ENCODE data around the gene DOCK7. TPM values are rescaled to one million over a fixed set of nuclear protein-coding genes. Genes with fewer than 3 reads are reported as not detected.

DOCK7 gene
- total and polyA plus RNA-seq, 4 donors: 5.6 to 35.1 (median 21.7) TPM

DNA sequence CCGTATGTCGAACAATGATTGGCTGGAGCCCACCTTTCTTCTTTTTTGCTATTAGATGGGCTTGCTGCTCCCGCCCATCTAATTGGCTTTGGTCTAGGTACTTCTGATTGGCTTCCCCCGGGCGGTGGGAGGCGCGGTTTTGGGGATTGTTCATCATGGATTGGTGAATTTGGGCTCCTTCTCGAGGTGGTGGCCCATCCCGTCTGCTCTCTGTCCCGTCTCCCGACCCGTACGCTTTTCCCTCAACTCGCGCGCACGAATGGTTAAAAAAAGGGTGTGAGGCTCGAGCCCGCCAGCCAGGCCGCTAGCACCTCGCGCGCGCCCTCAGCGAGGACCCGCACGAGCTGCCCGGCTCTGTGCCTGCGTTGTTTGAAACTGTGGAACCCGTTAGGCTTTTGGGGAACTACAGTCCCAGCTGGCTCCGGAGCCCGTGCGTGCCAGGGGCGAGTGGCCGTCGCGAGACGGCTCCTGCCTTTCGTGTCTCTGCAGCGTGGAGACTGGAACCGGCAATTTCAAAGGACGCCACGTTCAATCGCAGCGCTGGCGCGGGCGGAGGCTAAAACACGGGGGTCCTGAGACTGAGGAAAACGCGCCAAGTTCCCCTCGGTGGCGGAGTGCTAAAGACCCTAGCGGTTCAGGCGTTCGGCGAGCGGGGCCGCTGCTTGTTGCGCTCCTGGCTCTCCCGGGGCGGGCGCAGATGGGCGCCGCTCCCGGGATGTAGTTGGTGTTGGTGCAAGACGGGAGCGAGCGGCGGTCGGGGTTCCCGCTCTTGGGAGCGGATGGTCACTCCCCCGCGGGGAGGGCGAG, 251.5 kb downstream of the DOCK7 start, which contains the start of gene USP1:
USP1 (plus strand) TSS at position 584 of the 807 bp plus-strand sequence. CDS start 2,819 bp downstream, outside the sequence.
- H3K27me3 ChIP-seq (ENCODE audit: control insufficient read depth in 4 of 4, insufficient read depth in 4 of 4, low read length in 3 of 4): no peaks in the 10 kb centered on the region
- peak within 1 kb of the TSS; percentile 94 to 100 (median 97) for H3K4me3 ChIP-seq (ENCODE audit: low read depth in 1 of 3, low read length in 3 of 3)
- DNase-seq (ENCODE audit: low spot score): peak; percentile 92
- under 1% methylated on average over 76 of the region's 76 CpGs for WGBS
- peak within 1 kb of the TSS; percentile 91 to 96 for H3K9ac ChIP-seq (ENCODE audit: low read depth in 1 of 2, low read length in 2 of 2)
- no peaks in the 10 kb centered on the region for H3K9me3 ChIP-seq (ENCODE audit: control insufficient read depth in 4 of 4, low read length in 3 of 4)
- peak within 1 kb of the TSS; percentile 91 to 96 for H3K27ac ChIP-seq (ENCODE audit: low read depth in 1 of 2, low read length in 2 of 2)
- TF ChIP-seq TAF1 (conservative IDR thresholded peaks at IDR 0.05) (no peak), HNF4G (IDR thresholded peaks at IDR 0.05) (no peak), GABPA (IDR thresholded peaks at IDR 0.05 in 1 of 2, conservative IDR thresholded peaks at IDR 0.05 in 1 of 2) (peak in 1 of 2 donors; percentile 25), HNF4A (conservative IDR thresholded peaks at IDR 0.05) (peak in 1 of 2 donors; percentile 21), FOXA1 (IDR thresholded peaks at IDR 0.05) (no peak), RXRA (IDR thresholded peaks at IDR 0.05) (peak in 1 of 2 donors; percentile 42), FOXA2 (IDR thresholded peaks at IDR 0.05) (no peak), RAD21 (IDR thresholded peaks at IDR 0.05) (no peak), SP1 (IDR thresholded peaks at IDR 0.05) (peak; percentile 99), EGR1 (IDR thresholded peaks at IDR 0.05; ENCODE audit: low read depth in 2 of 2) (peak in 1 of 2 donors; percentile 41), JUND (IDR thresholded peaks at IDR 0.05) (no peak), NR2F2 (IDR thresholded peaks at IDR 0.05) (no peak), YY1 (IDR thresholded peaks at IDR 0.05) (no peak)
- TF ChIP-seq, protein P1, sequence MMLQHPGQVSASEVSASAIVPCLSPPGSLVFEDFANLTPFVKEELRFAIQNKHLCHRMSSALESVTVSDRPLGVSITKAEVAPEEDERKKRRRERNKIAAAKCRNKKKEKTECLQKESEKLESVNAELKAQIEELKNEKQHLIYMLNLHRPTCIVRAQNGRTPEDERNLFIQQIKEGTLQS (IDR thresholded peaks at IDR 0.05): no peak
- TF ChIP-seq, protein P2, sequence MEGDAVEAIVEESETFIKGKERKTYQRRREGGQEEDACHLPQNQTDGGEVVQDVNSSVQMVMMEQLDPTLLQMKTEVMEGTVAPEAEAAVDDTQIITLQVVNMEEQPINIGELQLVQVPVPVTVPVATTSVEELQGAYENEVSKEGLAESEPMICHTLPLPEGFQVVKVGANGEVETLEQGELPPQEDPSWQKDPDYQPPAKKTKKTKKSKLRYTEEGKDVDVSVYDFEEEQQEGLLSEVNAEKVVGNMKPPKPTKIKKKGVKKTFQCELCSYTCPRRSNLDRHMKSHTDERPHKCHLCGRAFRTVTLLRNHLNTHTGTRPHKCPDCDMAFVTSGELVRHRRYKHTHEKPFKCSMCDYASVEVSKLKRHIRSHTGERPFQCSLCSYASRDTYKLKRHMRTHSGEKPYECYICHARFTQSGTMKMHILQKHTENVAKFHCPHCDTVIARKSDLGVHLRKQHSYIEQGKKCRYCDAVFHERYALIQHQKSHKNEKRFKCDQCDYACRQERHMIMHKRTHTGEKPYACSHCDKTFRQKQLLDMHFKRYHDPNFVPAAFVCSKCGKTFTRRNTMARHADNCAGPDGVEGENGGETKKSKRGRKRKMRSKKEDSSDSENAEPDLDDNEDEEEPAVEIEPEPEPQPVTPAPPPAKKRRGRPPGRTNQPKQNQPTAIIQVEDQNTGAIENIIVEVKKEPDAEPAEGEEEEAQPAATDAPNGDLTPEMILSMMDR (IDR thresholded peaks at IDR 0.05; ENCODE audit: low read depth, low read length, missing input control): no peak
- TF ChIP-seq, protein P3, sequence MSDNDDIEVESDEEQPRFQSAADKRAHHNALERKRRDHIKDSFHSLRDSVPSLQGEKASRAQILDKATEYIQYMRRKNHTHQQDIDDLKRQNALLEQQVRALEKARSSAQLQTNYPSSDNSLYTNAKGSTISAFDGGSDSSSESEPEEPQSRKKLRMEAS (IDR thresholded peaks at IDR 0.05): peak; percentile 89
- TF ChIP-seq, protein P4, sequence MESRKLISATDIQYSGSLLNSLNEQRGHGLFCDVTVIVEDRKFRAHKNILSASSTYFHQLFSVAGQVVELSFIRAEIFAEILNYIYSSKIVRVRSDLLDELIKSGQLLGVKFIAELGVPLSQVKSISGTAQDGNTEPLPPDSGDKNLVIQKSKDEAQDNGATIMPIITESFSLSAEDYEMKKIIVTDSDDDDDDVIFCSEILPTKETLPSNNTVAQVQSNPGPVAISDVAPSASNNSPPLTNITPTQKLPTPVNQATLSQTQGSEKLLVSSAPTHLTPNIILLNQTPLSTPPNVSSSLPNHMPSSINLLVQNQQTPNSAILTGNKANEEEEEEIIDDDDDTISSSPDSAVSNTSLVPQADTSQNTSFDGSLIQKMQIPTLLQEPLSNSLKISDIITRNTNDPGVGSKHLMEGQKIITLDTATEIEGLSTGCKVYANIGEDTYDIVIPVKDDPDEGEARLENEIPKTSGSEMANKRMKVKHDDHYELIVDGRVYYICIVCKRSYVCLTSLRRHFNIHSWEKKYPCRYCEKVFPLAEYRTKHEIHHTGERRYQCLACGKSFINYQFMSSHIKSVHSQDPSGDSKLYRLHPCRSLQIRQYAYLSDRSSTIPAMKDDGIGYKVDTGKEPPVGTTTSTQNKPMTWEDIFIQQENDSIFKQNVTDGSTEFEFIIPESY (IDR thresholded peaks at IDR 0.05): peak; percentile 90
- TF ChIP-seq, protein P5, sequence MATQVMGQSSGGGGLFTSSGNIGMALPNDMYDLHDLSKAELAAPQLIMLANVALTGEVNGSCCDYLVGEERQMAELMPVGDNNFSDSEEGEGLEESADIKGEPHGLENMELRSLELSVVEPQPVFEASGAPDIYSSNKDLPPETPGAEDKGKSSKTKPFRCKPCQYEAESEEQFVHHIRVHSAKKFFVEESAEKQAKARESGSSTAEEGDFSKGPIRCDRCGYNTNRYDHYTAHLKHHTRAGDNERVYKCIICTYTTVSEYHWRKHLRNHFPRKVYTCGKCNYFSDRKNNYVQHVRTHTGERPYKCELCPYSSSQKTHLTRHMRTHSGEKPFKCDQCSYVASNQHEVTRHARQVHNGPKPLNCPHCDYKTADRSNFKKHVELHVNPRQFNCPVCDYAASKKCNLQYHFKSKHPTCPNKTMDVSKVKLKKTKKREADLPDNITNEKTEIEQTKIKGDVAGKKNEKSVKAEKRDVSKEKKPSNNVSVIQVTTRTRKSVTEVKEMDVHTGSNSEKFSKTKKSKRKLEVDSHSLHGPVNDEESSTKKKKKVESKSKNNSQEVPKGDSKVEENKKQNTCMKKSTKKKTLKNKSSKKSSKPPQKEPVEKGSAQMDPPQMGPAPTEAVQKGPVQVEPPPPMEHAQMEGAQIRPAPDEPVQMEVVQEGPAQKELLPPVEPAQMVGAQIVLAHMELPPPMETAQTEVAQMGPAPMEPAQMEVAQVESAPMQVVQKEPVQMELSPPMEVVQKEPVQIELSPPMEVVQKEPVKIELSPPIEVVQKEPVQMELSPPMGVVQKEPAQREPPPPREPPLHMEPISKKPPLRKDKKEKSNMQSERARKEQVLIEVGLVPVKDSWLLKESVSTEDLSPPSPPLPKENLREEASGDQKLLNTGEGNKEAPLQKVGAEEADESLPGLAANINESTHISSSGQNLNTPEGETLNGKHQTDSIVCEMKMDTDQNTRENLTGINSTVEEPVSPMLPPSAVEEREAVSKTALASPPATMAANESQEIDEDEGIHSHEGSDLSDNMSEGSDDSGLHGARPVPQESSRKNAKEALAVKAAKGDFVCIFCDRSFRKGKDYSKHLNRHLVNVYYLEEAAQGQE (IDR thresholded peaks at IDR 0.05): peak; percentile 62
- peaks cover 6 to 31% (median 20%) of the 10 kb centered on the region in 4 donors for H3K4me1 ChIP-seq (ENCODE audit: control insufficient read depth in 4 of 4, insufficient read depth in 4 of 4, low read length in 3 of 4)
- peaks cover 0 to 1% (median under 1%) of the 10 kb centered on the region in 4 donors for H3K36me3 ChIP-seq (ENCODE audit: control insufficient read depth in 4 of 4, insufficient read depth in 3 of 4, low read depth in 1 of 4, low read length in 3 of 4)

Data from liver (tissue), 9 donors.